HG02943 (cell line): Measurements from ENCODE around the gene IGFL1.
"Not testable (repeated sequence)": the region's sequence is repeated elsewhere in the genome, so short reads cannot be mapped to it uniquely, and the experiment has no call there.

ENCODE experiments used
- ATAC-seq: cut with Tn5 transposase; IDR thresholded peaks from one replicate; pipeline ENCODE4 v1.9.1; 2021; ENCODE audit warnings: mild to moderate bottlenecking, low read depth, moderate library complexity; ENCODE audit not compliant: unreplicated experiment

Gene IGFL1

DNA sequence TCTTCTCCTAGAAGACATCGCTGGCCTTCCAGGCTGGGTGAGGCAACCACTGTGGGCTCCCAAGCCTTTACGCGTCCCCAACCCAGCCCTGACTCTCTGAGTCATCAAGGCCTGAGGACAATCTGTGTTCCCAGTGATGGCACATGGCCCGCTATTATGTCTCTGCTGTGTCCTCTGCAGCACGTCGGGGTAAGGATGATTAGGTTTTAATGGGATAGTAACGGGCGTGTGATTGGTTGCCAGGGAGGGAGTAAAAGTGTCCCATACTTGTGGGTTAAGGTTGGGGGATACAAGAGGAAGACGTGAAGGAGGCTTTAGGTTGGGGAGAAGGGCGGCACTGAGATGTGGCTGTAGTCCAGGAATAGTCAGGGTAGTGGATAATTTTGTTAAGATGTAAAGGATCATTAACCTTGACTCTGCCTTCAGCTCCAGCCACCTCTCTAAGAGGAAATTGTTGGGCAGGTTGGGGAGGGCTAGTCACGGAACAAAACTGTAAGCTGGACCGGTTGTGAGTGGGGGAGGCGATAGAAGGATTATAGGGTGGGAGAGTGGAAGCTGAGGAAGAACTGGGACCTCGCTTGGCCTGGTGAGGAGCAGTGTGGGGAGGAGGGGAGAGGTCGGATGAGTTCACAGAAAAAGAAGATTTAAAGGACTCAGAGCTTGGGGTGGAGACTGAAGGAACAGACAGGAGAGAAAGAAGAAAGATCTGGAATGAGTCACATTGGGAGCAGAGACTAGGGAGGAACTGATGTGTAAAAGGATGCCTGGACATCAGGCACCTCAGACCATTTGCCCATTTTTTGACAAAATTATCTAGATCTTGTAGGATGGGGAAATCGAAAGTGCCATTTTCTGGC is 27.9 kb upstream of the IGFL1 start:
- no peak for ATAC-seq

DNA sequence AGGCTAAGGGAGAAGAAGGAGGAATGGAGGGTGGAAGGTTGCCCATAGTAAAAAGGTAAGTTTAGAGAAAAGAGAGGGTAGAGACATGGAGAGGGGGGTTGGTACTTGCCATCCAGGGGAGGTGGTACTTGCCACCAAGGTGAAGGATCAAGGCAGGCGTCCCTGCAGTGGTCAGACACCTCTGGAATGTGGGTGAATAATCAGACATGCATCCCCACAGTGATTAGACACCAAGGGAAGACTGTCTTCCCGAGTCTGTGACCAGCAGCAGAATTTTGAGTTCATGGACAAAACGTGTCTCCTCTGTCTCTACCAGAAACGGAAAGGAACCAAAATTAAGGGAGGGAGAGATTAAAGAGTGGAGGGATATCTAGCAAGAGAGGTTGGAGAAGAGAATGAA is 27.1 kb upstream of the IGFL1 start:
- no peak for ATAC-seq

DNA sequence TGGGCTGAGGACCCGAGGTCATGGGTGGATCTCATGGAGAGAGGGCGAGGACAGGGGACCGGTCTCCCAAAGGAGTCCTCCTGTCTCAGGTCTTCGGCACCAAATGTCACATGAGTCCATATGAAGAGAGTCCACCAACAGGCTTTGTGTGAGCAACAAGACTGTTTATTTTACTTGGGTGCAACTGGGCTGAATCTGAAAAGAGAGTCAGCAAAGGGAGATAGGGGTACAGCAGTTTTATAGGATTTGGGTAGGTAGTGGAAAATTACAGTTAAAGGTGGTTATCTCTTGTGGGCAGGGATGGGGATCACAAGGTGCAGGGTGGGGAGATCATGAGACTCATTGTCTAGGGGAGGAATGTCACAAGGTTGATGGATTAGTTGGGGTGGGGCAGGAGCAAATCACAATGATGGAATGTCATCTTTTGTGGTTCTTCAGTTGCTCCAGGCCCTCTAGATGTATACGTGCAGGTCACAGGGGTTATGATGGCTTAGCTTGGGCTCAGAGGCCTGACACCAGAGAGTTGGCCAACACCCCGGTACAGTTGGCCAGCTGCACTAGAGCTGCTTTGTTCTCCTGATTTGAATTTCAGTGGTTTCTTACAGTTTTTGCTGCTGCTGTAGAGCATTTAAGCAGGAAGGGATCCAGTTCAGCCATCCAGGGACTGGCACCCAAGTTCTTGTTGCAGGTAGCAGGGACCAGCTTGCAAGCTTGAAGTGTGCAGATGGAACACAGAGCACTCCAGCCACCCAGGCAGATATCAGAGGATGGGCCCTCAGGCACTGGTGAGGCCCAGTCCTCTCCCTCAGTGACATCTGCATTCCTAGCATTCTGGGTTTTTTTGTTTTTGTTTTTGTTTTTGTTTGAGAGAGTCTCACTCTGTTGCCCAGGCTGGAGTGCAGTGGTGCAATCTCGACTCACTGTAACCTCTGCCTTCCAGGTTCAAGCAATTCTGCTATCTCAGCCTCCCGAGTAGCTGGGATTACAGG is 26.4 kb upstream of the IGFL1 start:
- no peak for ATAC-seq

DNA sequence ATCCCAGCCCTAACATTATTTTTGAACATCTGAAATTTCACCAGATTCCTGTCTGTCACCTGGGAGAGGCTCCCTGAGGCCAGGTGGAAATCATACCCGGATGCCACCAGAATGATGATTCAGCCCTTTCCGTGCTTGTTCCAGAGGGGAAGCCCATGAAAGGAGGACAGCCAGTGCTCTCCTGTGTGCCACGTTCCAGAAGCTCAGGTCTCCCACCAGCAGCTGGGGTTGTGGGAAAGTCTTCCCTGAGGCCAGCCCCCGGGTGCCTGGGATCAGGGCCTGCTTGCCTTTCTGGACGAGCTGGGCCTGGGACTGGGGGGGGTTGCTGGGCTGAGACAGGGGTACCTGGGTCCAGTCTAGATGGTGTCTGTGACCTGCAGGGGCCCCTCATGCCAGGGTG is 25.5 kb upstream of the IGFL1 start:
- ATAC-seq: no peak

DNA sequence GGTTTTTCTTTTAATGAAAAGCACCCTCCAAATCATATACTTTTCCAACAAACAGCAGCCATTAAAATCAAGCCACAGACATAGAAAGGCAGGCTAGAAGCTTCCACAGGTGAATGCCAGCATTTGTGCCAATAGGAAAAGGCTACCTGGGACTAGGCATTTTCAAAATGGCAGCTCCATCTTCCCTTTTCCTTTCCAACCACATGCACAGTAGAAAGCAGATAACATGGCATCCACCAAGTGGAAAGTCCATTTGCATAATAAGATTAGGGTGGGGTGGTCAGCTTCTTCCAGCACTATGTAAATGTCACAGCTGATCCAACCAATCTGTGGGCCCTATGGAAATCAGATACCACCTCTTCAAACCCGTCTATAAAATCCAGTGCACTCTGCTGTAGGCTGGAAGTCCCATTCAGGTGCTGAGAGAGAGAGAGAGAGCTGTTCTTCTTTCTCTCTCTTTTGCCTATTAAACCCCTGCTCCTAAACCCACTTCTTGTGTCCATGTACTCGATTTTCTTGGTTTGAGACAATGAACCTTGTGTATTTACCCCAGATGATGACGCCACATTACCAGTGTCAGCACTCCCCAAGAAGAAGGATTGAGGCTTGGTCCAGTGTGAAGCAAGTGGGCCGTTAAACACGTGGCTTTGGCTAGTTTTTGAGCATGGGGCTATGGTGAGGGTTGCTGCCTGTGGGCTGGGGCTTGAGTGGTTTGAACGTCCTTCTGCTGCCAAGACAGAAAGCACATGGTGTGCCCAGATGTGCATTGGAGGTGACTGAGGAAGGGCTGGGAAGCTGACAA is 24.2 kb upstream of the IGFL1 start:
- ATAC-seq: no peak

DNA sequence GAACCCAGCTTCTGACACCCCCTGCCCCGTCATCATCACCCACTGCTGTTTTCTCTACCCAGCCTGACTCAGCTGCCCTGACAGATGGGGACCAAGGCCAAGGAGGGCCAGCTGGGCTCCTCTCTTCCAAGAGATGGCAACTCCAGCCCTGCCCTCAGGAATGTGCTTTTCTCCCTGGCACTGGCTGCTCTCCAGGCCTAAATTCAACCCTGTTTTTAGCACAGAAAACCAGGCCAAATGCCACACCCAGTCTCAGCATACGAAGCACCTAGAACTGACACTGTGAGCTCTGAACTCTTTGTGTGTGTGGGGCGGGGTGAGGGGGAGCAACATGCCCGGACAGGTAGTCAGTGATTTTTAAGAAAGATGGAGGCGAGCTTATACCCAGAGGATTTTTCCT is 23.4 kb upstream of the IGFL1 start:
- ATAC-seq: no peak

DNA sequence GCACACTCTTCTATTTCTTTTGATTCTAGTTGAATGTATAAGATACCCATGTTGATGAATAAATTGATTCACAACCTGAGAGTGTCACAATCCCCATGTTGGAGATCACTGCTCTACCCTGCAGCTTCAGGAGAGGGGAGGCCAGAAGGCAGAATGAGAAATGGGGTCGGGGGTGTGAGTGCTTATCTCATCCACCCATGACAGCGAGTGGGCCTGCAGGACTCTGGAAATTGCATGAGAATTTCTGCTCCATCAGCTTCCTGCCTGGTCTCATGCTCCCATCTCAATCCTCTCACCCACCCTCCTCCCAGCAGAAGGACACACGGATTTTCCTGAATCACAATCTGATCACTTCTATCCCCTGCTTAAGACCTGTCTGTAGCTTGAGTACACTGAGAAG is 22.9 kb upstream of the IGFL1 start:
- no peak for ATAC-seq

DNA sequence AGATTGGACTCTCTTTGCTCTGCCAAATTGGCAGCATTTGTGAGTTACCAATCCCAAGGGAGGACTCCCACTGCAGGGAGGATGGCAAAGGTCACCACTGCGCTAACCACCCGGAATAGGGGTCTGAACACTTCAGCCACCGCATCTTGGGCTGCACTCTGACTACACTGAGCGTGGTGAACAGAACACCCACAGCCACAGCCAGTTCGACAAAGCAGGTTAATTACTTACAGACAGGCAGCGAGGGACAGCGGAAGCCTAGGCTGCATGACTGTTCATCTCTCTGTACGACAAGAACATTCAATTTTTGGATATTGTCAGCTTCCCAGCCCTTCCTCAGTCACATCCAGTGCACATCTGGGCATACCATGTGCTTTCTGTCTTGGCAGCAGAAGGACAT is 21.7 kb upstream of the IGFL1 start:
- ATAC-seq: not testable (repeated sequence)

DNA sequence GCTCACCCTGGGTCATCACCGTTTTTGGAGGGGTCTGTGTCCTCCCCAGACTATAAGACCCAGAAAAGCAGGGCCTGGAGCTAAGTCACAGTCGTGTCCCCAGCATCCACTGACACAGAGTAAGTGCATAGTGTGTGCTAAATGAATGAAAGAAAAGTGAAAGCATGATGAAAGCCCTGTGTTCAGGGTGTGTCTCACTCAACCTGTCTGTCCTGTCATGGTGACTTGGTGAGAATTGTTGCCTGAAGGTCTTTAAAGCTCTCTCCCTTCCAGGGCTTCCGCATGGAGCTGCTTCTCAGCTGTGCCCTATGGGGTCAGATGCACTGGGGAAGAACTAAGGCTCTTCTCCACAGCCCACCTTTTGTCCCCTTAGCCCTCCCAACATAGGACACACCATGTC is 20.5 kb upstream of the IGFL1 start:
- no peak for ATAC-seq

DNA sequence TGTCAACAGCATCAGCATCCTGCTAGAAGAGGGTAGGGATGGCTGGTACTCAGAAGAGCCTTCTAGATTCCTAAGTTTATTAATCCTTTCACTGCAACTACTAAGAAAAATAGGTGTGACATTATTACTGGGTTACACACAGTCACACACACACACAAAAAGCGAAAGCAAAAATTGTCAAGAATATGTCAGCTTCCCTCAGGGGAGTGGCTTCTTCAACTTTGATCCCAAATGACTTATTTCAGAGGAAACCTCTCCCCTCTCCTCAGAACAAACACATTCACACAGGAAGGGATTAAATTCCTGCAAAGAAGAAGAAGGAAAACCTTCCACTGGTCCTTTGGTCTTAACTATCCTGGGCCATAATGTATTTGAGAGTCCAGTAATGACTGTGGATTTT is 20.1 kb upstream of the IGFL1 start:
- ATAC-seq: no peak

DNA sequence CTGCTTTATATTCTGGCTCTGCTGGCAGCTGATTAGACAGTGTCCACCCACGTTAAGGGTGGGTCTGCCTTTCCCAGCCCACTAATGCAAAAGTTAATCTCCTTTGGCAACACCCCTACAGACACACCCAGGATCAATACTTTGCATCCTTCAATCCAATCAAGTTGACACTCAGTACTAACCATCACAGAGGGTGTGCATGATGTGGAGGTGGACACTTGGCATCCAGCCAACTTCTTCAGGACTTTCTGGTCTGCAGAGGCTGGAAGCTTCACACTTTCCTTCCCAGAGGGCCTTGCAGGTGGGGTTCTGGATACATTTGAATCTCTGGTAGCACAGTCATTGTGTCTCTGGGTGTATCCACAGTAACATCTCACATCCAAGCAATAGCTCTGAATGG is 18.9 kb upstream of the IGFL1 start:
- no peak for ATAC-seq

DNA sequence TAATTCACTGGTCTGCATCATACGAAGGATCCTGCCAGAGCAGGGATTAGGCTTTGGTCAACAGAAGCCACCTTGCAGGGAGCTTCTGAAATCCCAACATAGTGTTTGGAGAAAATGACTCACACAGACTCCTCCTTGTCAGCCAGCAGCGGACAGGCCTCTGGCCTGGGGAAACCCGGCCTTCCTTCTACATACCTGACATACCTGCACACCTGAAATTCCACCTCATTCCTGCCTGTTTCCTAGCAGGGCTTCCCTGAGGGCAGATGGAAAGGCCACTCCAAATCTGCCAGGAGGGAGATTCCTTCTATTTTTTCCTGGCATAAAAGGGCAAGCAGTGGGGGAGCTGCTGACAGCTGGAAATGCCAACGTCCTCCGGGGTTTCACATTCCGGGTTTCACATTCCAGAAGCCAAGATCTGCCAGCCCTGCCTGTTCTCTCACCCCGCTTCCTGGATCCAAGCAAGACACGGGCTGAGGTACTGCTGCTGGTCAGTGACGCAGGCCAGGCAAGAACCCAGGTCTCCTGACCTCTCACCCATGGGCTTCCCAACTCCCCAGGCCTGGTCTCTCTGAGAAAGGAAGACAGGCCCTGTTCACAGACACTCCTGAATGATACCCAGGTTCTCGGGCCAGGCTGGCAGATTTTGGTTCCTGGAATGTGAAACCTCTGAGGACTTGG is 18.2 kb upstream of the IGFL1 start:
- ATAC-seq: no peak

DNA sequence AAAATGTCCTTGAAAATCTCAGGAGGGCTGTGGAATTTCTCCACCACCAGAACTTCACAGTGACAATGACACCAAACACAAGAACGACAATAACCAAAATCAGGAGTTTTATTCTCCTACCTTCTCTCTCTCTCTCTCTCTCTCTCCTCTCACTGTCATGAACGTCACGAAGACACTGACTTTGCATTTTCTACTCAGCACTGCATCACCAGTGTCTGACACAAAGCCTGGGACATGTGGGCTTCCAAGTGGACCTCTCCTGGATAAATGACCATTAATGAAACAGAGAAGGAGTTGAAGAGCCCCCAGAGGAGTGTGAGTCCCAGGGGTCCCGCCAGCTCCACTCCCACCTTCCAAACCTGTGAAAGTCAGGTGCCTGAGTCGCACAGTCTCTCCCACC is 16.9 kb upstream of the IGFL1 start:
- not testable (repeated sequence) for ATAC-seq

DNA sequence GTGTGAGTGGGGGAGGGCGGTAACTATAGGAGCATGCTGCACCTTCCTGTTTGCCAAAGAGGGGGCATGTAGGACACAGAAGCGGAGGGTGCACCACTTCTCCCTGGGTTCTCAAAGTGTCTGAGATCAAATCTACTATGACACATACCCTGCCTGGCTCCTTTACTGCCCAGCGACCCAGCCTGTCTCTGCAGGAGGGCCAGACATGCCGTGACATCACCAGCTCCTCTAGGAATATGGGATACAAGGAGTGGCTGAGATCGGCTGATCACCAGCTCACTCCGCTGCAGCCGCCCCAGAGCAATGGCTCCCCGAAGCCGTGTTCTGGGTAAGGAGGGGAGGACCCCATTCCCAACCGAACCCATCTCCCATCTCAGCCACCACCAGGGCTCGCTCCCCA is 16.4 kb upstream of the IGFL1 start:
- ATAC-seq: no peak

DNA sequence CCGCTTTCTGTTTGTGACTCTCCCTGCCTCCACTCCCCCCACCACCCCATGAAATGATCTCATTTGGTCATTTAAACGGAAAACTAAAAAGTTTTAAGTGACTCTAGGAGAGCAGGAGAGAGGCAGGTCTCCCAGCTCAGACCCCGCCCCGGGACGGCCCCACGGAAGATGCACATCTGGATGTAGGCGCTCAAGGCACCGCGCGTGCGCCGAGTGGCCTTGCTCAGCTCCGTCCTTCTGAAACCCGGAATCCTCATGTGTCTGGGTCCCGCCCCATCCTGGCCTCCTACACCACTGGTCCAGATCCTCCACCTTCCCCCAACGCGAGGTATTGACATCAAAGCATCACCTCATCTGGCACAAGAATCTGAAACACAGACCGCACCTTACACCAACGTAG is 15.7 kb upstream of the IGFL1 start:
- ATAC-seq: no peak

DNA sequence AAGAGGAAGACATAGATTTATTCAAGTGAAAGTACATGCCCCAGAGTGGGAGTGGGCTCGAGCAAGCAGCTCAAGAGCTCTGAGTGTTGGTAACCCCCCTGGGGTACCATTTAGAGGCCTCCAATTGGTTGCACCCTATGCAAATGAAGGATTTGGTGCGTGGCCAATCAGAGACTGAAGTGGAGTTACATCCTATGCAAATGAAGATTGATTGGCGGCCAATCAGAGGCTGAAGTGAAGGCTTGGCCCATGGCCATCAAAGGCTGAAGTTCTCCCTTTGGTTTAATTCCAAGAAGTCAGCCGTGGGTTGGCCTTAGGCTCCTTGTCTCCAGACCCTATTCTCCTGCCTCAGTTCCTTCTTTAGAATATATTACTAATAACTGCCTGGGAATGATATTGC is 12.9 kb upstream of the IGFL1 start:
- ATAC-seq: no peak

DNA sequence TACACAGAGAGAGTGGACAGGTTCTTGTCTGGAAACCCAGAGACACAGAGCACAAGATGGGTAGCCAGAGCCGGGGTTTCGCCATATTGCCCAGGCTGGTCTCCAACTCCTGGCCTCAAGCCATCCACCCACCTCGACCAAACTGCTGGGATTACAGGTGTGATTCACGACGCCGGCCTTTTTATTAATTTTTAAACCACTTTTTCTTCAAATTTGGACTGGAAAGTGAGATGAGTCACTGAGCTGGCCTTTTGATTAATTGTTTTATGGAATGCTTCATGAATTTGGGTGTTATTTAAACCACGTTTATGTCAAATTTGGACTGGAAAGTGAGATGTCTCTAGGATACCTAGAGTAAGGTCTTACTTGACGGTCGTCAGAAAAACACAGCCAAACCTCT is 12.1 kb upstream of the IGFL1 start:
- no peak for ATAC-seq

DNA sequence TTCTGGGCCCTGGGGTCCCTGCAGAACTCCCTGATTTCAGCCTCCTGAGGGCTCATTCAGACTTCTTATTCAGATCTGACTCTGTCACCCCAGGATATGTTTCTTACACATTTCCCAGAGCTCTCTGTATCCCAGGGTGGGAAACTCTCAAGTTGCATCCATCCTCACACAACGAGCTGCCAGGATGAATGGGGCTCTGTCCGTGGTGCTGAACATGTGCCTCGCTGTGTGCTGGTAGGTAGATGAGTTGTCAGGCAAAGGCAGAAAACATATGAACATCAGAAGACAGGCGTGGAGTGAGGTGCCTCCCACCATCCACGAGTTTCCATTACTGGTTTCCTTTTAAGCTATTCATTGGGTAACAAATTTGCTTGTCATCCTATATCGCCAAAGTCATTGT is 11.4 kb upstream of the IGFL1 start:
- ATAC-seq: no peak

DNA sequence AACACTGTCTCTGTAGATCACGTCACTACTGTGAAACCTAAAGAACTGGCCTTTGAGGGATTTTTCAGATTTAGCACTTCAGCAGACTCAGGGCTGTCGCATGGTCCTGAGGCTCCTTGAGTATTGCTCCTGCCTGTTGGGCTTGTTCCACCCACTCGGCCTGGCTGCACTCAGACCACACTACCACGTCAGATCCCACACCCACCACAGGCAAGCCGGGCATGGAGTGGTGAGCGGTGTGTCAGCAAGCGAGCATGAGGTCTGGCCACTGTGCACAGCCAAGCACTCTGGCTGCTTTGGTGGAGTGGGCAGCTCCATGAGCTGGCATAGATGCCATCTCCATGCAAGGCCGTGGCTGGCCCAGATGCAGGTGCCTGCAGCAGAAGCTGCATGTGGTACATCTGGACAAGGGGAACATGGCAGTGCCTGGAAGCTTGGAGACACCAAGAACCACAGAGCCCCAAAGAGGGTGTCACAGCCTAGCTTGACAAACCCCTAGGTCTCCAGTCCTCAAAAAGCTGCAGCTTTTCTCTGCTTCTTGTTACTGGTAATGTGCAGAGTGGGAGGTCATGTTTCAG is 9.4 kb upstream of the IGFL1 start:
- no peak for ATAC-seq

DNA sequence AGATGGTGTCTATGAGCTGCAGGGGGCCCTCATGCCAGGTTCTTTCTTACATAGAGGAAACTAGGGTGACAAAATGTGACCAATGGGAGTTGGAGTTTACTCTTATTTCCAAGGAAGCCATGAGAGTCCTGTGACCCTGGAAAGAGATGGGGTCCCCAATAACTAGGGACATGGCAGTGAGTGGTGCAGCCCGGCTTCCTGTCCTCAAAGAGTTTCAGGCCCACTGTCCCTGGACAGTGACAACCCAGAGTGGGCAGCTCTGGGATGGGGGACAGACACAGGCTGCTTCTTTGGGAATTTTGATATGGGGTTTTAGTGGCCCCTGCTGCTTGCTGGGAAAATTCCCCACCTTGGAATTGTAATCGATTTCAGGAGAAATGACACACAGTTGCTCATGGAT is 8.4 kb upstream of the IGFL1 start:
- ATAC-seq: no peak
